22Rv1 (cell line): ENCODE results near the gene FILIP1.

Experiments used
- CTCF ChIP-seq: fragments of 450-650 bp; IDR thresholded peaks from 2 replicates; pipeline ENCODE4 v1.5.1; 2017; ENCODE audit warnings: mild to moderate bottlenecking
- ZFX ChIP-seq: fragments of 450-650 bp; IDR thresholded peaks from 2 replicates; pipeline ENCODE4 v1.6.1; 2017; ENCODE audit warnings: antibody characterized with exemption, borderline replicate concordance

GRCh38 chr6:75391276-75391675 lies 102.3 kb downstream of the FILIP1 start:
- TF ChIP-seq CTCF = no peak
- TF ChIP-seq ZFX = no peak
